Natural killer cell (primary cell): Measurements from ENCODE around the gene TERB1. TPM values are rescaled to one million over a fixed set of nuclear protein-coding genes. Genes with fewer than 3 reads are reported as not detected.

Source experiments
- ATAC-seq, 3 donors: fragments of 150-1000 bp in 2 of 3; fragments of 200-7000 bp in 1 of 3; cut with Tn5 transposase; 1 replicate in 1 of 3; 2 replicates in 2 of 3; pipeline ENCODE4 v1.10.0; 2021; ENCODE audit warnings: mild to moderate bottlenecking in 2 of 3, moderate library complexity in 2 of 3
- DNase-seq, 2 donors: peaks; one replicate each; pipeline versions ENCODE4 v3.0.0 to v3.0.0-alpha.2; 2013 to 2021; ENCODE audit warnings: mixed read lengths in 1 of 2
- H3K27ac ChIP-seq: one replicate; pipeline ENCODE4 v1.5.1; 2013; ENCODE audit warnings: mild to moderate bottlenecking, low read length
- H3K27me3 ChIP-seq: one replicate; pipeline ENCODE4 v1.6.1; 2013; ENCODE audit warnings: low read length; ENCODE audit not compliant: control insufficient read depth, insufficient read depth
- H3K36me3 ChIP-seq: one replicate; pipeline ENCODE4 v1.6.1; 2013; ENCODE audit warnings: low read length; ENCODE audit not compliant: control insufficient read depth, insufficient read depth
- H3K4me1 ChIP-seq: one replicate; pipeline ENCODE4 v1.6.1; 2013; ENCODE audit warnings: low read length; ENCODE audit not compliant: control insufficient read depth, insufficient read depth
- H3K4me3 ChIP-seq: one replicate; pipeline ENCODE4 v1.5.1; 2013; ENCODE audit warnings: low read length
- H3K9me3 ChIP-seq: one replicate; pipeline ENCODE4 v1.6.1; 2013; ENCODE audit warnings: low read length; ENCODE audit not compliant: control insufficient read depth, insufficient read depth
- H3K27ac Mint-ChIP-seq, 2 donors: one replicate each; pipeline ENCODE4 v1.8.0; 2022; ENCODE audit warnings: mild to moderate bottlenecking in 2 of 2, mixed read lengths in 2 of 2, moderate library complexity in 1 of 2
- H3K27me3 Mint-ChIP-seq, 2 donors: one replicate each; pipeline ENCODE4 v1.8.0; 2022; ENCODE audit warnings: low read depth in 2 of 2, mixed read lengths in 2 of 2
- H3K36me3 Mint-ChIP-seq: one replicate; pipeline ENCODE4 v1.8.0; 2022; ENCODE audit warnings: mixed read lengths
- H3K4me1 Mint-ChIP-seq, 2 donors: one replicate each; pipeline ENCODE4 v1.8.0; 2022; ENCODE audit warnings: mixed read lengths in 2 of 2
- H3K4me3 Mint-ChIP-seq: one replicate; pipeline ENCODE4 v1.8.0; 2022; ENCODE audit warnings: mild to moderate bottlenecking, moderate library complexity, mixed read lengths
- H3K9me3 Mint-ChIP-seq, 2 donors: one replicate each; pipeline ENCODE4 v1.8.0; 2022; ENCODE audit warnings: mixed read lengths in 2 of 2
- CTCF ChIP-seq: fragments of 200-600 bp; IDR thresholded peaks from one replicate; pipeline ENCODE4 v1.8.0; 2022; ENCODE audit warnings: antibody characterized with exemption
- WGBS: methylation state at CpG from one replicate; pipeline ENCODE4 v1.1.7; 2013; ENCODE audit warnings: missing lambda C conversion rate; ENCODE audit not compliant: insufficient coverage; 5-methylcytosine and 5-hydroxymethylcytosine counted together
- intact Hi-C: fragments of 100-400 bp; cut with micrococcal nuclease; formaldehyde crosslinking; loops from one replicate; pipeline ENCODE4 v1.14.2; 2022
- total RNA-seq, 4 donors: library from RNA; stranded (reverse); fragments of 120-200 nt in 1 of 4; gene quantifications; one replicate each; pipeline versions ENCODE4 v1.2.3 to v1.2.4, GENCODE V29; 2013 to 2022

TERB1 gene
- total RNA-seq, 3 donors from 2014 or later (not counting 1 experiment from before 2014, with no cell fraction given): 0.33 to 1.0 (median 0.66) TPM

DNA sequence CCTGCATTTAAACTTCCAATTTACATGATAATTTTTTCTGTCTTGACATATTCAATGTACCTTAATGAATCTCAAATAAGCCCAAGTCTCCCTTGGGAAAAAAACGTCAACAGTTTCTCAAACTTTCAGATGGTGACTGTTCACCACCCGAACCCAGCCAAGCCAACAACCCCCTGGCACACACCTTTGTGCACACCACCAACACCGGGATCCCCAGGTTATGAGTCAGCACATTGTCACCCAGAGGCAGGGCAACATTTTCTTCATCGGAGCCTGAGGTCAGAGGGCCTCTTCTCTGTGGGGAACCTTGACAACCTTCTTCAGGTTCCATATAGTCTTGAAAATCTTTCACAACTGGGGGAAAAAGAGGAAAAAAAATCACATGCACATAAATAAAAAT is 65.5 kb downstream of the TERB1 start:
- no peak overlapping the region for H3K4me3 Mint-ChIP-seq
- H3K36me3 Mint-ChIP-seq: peaks cover 10% of the 10 kb centered on the region
- Histone ChIP-seq H3K27me3 (no peaks in the 10 kb centered on the region), H3K36me3 (peaks cover 70% of the 10 kb centered on the region), H3K9me3 (no peaks in the 10 kb centered on the region), H3K4me3 (no peak overlapping the region), H3K4me1 (no peaks in the 10 kb centered on the region), H3K27ac (no peak overlapping the region)
- no peaks in the 10 kb centered on the region for H3K27me3 Mint-ChIP-seq
- TF ChIP-seq CTCF: no peak
- DNase-seq: no peak
- H3K27ac Mint-ChIP-seq: no peak overlapping the region
- H3K9me3 Mint-ChIP-seq: no peaks in the 10 kb centered on the region
- ATAC-seq: no peak
- intact Hi-C loops: no loop called here
- peaks cover 12 to 19% of the 10 kb centered on the region in 2 donors for H3K4me1 Mint-ChIP-seq
- 89% methylated on average over 4 of the region's 4 CpGs for WGBS

DNA sequence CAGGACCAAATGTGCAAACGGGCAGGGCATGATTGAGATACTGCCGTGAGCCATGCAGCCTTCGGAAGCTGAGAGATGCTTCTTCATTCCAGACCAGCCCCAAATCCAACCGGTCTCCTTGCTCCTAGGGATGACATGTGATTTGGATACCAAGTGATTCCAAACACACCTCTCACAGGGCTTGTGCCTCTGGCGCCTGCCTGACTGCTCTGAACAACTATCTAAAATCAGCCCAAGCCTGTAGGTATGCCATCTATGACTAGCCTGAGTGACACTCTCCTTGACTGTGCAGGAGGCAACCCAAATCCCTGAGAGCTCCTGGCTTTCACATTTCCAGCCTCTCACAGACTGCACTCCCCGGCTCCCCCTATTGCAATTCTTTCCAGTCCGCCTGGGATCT is 70.3 kb downstream of the TERB1 start:
- Mint-ChIP-seq H3K27ac (no peak overlapping the region), H3K9me3 (no peaks in the 10 kb centered on the region), H3K36me3 (peaks cover 18% of the 10 kb centered on the region), H3K4me1 (peaks cover 7% of the 10 kb centered on the region in 2 donors), H3K4me3 (no peak overlapping the region), H3K27me3 (no peaks in the 10 kb centered on the region)
- no peak overlapping the region for H3K4me3 ChIP-seq
- WGBS: 91% methylated on average over 7 of the region's 7 CpGs
- ATAC-seq (no peak), DNase-seq (no peak)
- no peaks in the 10 kb centered on the region for H3K27me3 ChIP-seq
- H3K36me3 ChIP-seq: peaks cover 68% of the 10 kb centered on the region
- no peaks in the 10 kb centered on the region for H3K9me3 ChIP-seq
- intact Hi-C loops: no loop called here
- no peaks in the 10 kb centered on the region for H3K4me1 ChIP-seq
- no peak overlapping the region for H3K27ac ChIP-seq
- TF ChIP-seq CTCF: no peak

DNA sequence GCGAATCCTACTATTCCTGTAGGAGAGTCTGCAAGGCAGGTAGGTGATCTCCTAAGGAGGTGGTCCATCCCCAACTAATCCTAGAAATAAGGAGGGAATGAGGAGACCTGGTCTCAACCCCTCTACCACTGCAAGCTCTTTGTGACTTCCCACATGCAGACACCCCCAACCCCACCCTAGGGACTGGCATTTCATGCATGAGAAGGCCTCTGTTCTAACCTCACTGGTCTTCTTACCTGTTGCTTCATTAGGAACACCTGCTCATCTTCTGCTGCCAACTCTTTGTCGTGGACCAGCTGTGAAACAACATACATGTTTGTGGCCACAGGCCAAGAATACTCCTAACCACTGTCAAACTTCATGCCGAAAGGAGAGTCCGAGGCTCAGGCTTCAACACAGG is 72.6 kb downstream of the TERB1 start:
- intact Hi-C loops: loop anchor here (5.0 kb wide), 2 partner anchors 143 to 322 kb away; no protein-coding TSS in a partner anchor
- H3K36me3 ChIP-seq: peaks cover 71% of the 10 kb centered on the region
- ATAC-seq (no peak), DNase-seq (no peak)
- no peak for TF ChIP-seq CTCF
- no peak overlapping the region for H3K4me3 ChIP-seq
- Mint-ChIP-seq H3K27me3 (no peaks in the 10 kb centered on the region), H3K4me1 (peaks cover 7% of the 10 kb centered on the region in 2 donors), H3K36me3 (peaks cover 18% of the 10 kb centered on the region), H3K9me3 (no peaks in the 10 kb centered on the region), H3K27ac (no peak overlapping the region), H3K4me3 (no peak overlapping the region)
- no peaks in the 10 kb centered on the region for H3K27me3 ChIP-seq
- no peaks in the 10 kb centered on the region for H3K9me3 ChIP-seq
- no peaks in the 10 kb centered on the region for H3K4me1 ChIP-seq
- 79% methylated on average over 3 of the region's 4 CpGs for WGBS
- no peak overlapping the region for H3K27ac ChIP-seq

DNA sequence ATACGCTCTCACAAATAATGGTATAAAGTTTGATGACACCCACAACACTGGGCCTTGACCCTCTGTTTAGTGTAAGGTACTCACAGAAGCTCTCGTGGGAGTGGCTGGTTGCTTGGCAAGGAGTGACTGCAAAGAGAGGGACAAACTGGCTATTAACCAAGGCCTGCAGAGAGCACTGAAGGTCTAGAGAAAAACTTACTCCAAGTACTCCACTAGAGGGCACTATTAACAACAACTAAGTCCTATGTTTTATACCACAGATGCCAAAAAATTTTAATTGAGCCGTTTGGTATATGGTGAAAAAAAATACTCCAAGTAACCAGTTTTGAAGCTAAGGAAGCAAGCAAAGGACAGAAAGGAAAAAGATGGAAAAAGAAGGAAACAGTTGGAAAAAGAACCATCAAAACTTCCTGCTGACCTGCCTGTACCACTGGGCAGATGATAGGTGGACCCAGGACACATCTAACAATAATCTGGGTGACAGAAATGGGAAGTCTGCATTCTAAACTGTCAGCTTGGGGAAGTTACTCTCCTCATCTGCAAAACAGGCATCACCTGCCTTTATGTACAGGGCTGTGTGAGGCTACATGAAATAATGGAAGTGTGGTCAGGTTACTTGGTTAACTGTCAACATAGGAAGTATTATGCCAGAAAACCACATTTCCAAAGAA is 73.1 kb downstream of the TERB1 start:
- H3K36me3 ChIP-seq: peaks cover 72% of the 10 kb centered on the region
- Mint-ChIP-seq H3K4me1 (peaks cover 7% of the 10 kb centered on the region in 2 donors), H3K4me3 (no peak overlapping the region), H3K27ac (peak overlapping the region; percentile 7 to 17), H3K36me3 (peaks cover 19% of the 10 kb centered on the region), H3K9me3 (no peaks in the 10 kb centered on the region), H3K27me3 (no peaks in the 10 kb centered on the region)
- peak in 1 of 2 donors; percentile 64 for DNase-seq
- H3K27me3 ChIP-seq: no peaks in the 10 kb centered on the region
- H3K4me1 ChIP-seq: no peaks in the 10 kb centered on the region
- no peak overlapping the region for H3K27ac ChIP-seq
- peak; percentile 82 to 88 (median 84) for ATAC-seq
- TF ChIP-seq CTCF: peak; percentile 76
- no peak overlapping the region for H3K4me3 ChIP-seq
- intact Hi-C loops: loop anchor here (5.0 kb wide), 2 partner anchors 144 to 321 kb away; no protein-coding TSS in a partner anchor
- no peaks in the 10 kb centered on the region for H3K9me3 ChIP-seq
- 0% methylated on average over 1 of the region's 3 CpGs for WGBS
